ENCODE data around the gene LZTS3. TPM values are rescaled to one million over a fixed set of nuclear protein-coding genes. Genes with fewer than 3 reads are reported as not detected.
"Not testable (repeated sequence)": the region's sequence is repeated elsewhere in the genome, so short reads cannot be mapped to it uniquely, and the experiment has no call there.

The LZTS3 gene
- total RNA-seq (2014; rRNA removed; shearing (Covaris generic)) = 9.0 and 12.1 TPM in 2 replicates
- 3.3 and 3.9 TPM in 2 replicates for polyA plus RNA-seq (2016; fragmentation: Nextera tagmentation; extraction: Ambion mirVana)

DNA sequence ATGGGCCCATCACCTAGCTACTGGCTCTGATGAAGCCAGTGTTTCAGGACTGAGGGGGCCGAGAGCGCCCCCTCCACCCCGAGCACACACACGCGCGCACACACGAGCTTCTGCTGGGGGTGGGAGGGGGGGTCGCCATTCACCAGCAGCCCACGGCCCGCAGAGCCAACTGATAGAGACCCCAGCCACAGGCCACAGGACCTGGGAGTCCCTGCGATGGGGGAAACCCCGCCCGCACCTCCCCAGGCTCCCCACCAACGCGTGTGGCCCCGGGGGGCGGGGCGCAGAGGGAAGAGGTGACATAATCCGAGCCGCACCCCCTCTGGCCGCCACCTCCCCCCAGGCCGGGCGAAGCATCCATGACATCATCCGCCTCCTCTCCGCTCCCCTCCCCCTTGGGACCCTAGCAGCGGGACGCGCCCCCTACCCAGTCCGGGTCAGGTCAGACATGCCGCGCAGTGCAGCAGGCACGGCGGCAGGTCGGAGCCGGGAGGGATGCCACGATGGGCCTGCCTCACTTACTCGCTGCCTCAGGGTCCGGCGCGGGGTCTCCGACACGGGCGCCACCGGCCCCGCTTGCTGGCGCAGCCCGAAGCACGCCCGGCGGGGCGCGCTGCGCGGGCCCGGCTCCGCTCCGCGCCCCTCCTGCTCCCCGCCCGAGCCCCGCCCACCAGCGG lies at the start of gene LZTS3:
TSS of gene LZTS3 (minus strand) at position 617 of the 677 bp plus-strand sequence. CDS start 6,386 bp downstream, outside the sequence.
- Histone ChIP-seq H3K4me2 (ENCODE audit: unreplicated experiment) (peak within 1 kb of the TSS; percentile 95), H3K9me2 (ENCODE audit: insufficient read depth) (no peaks in the 10 kb centered on the region), H3K79me2 (ENCODE audit: insufficient read depth) (no peaks in the 10 kb centered on the region), H3F3A (ENCODE audit: insufficient read depth) (peaks cover 13% of the 10 kb centered on the region), H3K9ac (peak within 1 kb of the TSS; percentile 89), H3K27ac (peak within 1 kb of the TSS; percentile 39), H3K4me3 (peak within 1 kb of the TSS; percentile 90), H3K27me3 (replicated peaks; ENCODE audit: insufficient read depth) (no peaks in the 10 kb centered on the region), H2AFZ (peak within 1 kb of the TSS; percentile 92), H3K9me3 (ENCODE audit: low read depth) (no peaks in the 10 kb centered on the region), H3K4me1 (ENCODE audit: insufficient read depth) (peaks cover 16% of the 10 kb centered on the region), H3K36me3 (ENCODE audit: low read depth) (no peaks in the 10 kb centered on the region), H4K20me1 (ENCODE audit: insufficient read depth) (no peaks in the 10 kb centered on the region)
- in situ Hi-C loops (cut with MboI) = no loop called here
- 1 to 3% methylated on average over 15 to 45 of the region's 62 CpGs for WGBS, 2 experiments (ENCODE audit: low coverage in 1 of 2, low lambda C conversion rate in 2 of 2, missing lambda C conversion rate in 2 of 2)
- DNase-seq = peak; percentile 88
- TF ChIP-seq EZH2phosphoT487 (IDR thresholded peaks at IDR 0.05; ENCODE audit: insufficient read depth, low read depth) (no peak), EZH2 (IDR thresholded peaks at IDR 0.05; ENCODE audit: insufficient read depth, poor library complexity, severe bottlenecking) (no peak)

DNA sequence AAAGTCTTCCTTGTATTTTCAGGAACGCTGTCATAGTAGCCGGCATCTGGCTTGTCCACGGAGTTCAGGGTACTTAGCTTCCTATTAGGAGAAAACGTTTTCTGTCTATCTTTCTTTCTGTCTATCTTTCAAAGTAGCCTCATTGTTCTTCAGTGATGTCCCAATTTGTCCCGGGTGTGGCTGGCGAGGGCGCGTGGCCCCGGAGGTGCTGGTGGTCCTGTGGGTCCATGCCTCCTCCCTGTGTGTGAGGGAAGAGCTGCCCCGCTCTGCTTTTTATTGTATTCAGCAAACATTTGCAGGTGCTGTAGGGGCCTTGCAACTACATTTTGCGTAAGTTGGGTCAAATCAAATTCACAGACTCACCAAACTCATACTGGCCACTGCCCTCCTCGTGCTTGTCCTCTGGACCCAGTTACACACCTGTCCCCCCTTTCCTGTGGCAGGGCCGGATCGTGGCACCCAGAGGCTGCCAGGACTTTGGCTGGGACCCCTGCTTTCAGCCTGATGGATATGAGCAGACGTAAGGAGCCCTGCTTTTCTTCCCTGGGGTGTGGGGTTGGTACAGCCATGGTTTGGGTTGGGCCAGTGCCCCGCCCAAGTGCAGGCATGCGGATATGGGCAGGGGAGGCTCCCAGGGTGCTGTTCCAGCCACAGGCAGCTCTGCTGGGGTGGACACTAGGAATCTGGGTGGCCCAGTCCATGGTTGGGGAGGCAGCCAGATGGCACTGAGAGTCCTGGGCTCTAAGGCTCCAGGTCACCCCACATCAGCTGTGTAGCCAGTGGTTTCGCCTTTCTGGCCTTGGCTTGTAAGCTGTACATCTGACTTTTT lies 48.3 kb upstream of the LZTS3 start:
- H3K4me2 ChIP-seq (ENCODE audit: unreplicated experiment) = no peak overlapping the region
- H3K79me2 ChIP-seq (ENCODE audit: insufficient read depth) = no peaks in the 10 kb centered on the region
- H3K9me2 ChIP-seq (ENCODE audit: insufficient read depth) = no peaks in the 10 kb centered on the region
- no peak for DNase-seq
- no peaks in the 10 kb centered on the region for H4K20me1 ChIP-seq (ENCODE audit: insufficient read depth)
- no peaks in the 10 kb centered on the region for H3K27me3 ChIP-seq (replicated peaks; ENCODE audit: insufficient read depth)
- H3F3A ChIP-seq (ENCODE audit: insufficient read depth) = no peaks in the 10 kb centered on the region
- no peak overlapping the region for H3K4me3 ChIP-seq
- H3K9ac ChIP-seq = no peak overlapping the region
- in situ Hi-C loops (cut with MboI) = no loop called here
- H3K36me3 ChIP-seq (ENCODE audit: low read depth) = peaks cover 10% of the 10 kb centered on the region; the same call in 1 of the 2 replicates
- H2AFZ ChIP-seq = no peak overlapping the region
- 93% methylated on average over 17 to 18 of the region's 18 CpGs for WGBS, 2 experiments (ENCODE audit: low coverage in 1 of 2, low lambda C conversion rate in 2 of 2, missing lambda C conversion rate in 2 of 2)
- TF ChIP-seq EZH2 (IDR thresholded peaks at IDR 0.05; ENCODE audit: insufficient read depth, poor library complexity, severe bottlenecking) (no peak), EZH2phosphoT487 (IDR thresholded peaks at IDR 0.05; ENCODE audit: insufficient read depth, low read depth) (no peak)
- no peaks in the 10 kb centered on the region for H3K9me3 ChIP-seq (ENCODE audit: low read depth)
- no peak overlapping the region for H3K27ac ChIP-seq
- H3K4me1 ChIP-seq (ENCODE audit: insufficient read depth) = no peaks in the 10 kb centered on the region

DNA sequence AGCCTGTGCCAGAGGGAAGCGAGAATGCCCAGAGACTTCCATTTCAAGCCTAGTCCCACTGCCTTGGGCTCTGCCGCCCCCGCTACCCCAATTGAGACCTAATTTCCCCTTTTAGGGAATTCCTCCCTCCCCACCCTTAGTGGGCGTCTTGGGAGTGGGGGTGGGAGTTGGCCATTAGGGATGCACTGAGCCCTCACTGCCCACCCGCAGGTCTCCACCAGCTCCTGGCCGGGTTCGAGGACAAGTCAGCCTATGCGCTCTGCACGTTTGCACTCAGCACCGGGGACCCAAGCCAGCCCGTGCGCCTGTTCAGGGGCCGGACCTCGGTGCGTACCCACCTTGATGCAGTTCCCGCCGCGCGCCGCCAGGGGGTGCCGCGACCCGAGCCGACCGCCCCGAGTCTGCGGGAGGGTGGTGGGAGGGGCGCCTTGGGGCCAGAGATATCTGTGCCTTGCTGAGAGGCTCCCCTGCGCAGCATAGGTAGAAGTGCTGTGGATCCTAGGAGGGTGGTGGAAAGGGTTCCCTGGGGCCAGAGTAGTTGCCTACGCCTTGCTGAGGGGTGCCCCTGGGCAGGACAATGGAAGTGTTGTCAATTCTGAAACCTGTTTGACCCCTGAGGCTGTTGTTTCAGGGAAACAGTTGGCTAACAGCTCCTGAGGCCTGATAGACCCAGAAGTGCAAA lies 45.1 kb upstream of the LZTS3 start:
- TF ChIP-seq EZH2 (IDR thresholded peaks at IDR 0.05; ENCODE audit: insufficient read depth, poor library complexity, severe bottlenecking) (no peak), EZH2phosphoT487 (IDR thresholded peaks at IDR 0.05; ENCODE audit: insufficient read depth, low read depth) (no peak)
- Histone ChIP-seq H3K4me2 (ENCODE audit: unreplicated experiment) (no peak overlapping the region), H3F3A (ENCODE audit: insufficient read depth) (no peaks in the 10 kb centered on the region), H3K9ac (no peak overlapping the region), H3K4me3 (no peak overlapping the region), H3K9me2 (ENCODE audit: insufficient read depth) (no peaks in the 10 kb centered on the region), H3K27ac (no peak overlapping the region), H3K27me3 (replicated peaks; ENCODE audit: insufficient read depth) (no peaks in the 10 kb centered on the region), H4K20me1 (ENCODE audit: insufficient read depth) (no peaks in the 10 kb centered on the region), H3K4me1 (ENCODE audit: insufficient read depth) (no peaks in the 10 kb centered on the region), H2AFZ (no peak overlapping the region), H3K9me3 (ENCODE audit: low read depth) (no peaks in the 10 kb centered on the region), H3K79me2 (ENCODE audit: insufficient read depth) (peaks cover 5% of the 10 kb centered on the region; the same call in 1 of the 2 replicates), H3K36me3 (ENCODE audit: low read depth) (peaks cover 10% of the 10 kb centered on the region; the same call in 1 of the 2 replicates)
- WGBS, 2 experiments (ENCODE audit: low coverage in 1 of 2, low lambda C conversion rate in 2 of 2, missing lambda C conversion rate in 2 of 2) = 29 to 32% methylated on average over 27 to 30 of the region's 30 CpGs
- peak; percentile 63 for DNase-seq
- in situ Hi-C loops (cut with MboI) = no loop called here

- H3K36me3 ChIP-seq (ENCODE audit: low read depth); in situ Hi-C loops (cut with MboI); H3K9me2 ChIP-seq (ENCODE audit: insufficient read depth); H2AFZ ChIP-seq; H3K9me3 ChIP-seq (ENCODE audit: low read depth); H3K4me2 ChIP-seq (ENCODE audit: unreplicated experiment); H3K4me3 ChIP-seq; H3F3A ChIP-seq (ENCODE audit: insufficient read depth); H3K27me3 ChIP-seq (replicated peaks; ENCODE audit: insufficient read depth); H3K4me1 ChIP-seq (ENCODE audit: insufficient read depth); H3K27ac ChIP-seq; DNase-seq; H4K20me1 ChIP-seq (ENCODE audit: insufficient read depth); H3K9ac ChIP-seq: not testable (repeated sequence)
- 96 to 99% methylated on average over 7 of the region's 7 CpGs for WGBS, 2 experiments (ENCODE audit: low coverage in 1 of 2, low lambda C conversion rate in 2 of 2, missing lambda C conversion rate in 2 of 2)
- H3K79me2 ChIP-seq (ENCODE audit: insufficient read depth) = peaks cover 34% of the 10 kb centered on the region
These were observed 42.1 kb upstream of the LZTS3 start for GRCh38 chr20:3215359-3215917.

Data from GM23248 (cell line).